ENCODE results near the gene SCAANT1. TPM values are rescaled to one million over a fixed set of nuclear protein-coding genes. Genes with fewer than 3 reads are reported as not detected.

SCAANT1 gene
- total and polyA plus RNA-seq, 2 donors (not counting 1 experiment from before 2014, with no cell fraction given) = 1.7 TPM; not detected in 1

DNA sequence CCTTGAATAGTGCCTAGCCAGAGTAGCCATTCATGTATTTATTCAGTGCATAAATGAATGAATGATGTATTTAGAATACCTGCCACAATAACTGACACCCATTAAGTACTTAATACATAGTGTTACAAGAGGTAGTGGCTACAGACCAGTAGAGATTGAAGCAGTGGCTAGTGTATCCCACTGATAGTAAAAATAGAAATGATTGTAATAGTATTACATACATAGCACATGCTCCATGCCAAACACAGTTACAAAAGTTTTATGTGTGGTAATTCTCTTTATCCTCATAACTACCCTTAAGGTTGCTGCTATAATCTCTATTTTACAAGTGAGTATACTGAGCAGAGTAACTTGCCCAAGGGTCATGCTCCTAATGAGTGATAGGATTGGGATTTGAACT is 30.3 kb upstream of the SCAANT1 start:
- H3K79me2 ChIP-seq (ENCODE audit: control insufficient read depth, insufficient read depth, low read length) = peaks cover 95% of the 10 kb centered on the region
- no peak overlapping the region for H3K27ac Mint-ChIP-seq

DNA sequence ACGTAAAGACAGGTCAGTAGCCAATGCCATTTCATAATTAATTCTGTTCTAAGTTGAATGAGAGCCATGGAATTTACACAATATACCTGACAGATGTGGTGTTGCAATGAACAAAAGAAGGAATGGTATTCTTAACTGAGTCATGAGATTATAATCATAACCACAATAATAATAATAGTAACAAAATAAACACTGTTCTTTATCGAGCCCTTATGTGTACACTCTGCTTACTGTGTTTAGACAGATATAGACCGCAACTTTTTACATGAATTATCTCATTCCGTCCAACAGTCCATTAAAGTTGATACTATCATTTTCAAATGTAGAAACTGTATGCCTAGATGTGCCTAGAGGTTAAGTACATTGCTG is 28.2 kb upstream of the SCAANT1 start:
- H3K4me2 ChIP-seq (replicated peaks; ENCODE audit: low read depth, low read length, poor library complexity, severe bottlenecking) = no peak overlapping the region
- no peaks in the 10 kb centered on the region for H3K27me3 Mint-ChIP-seq
- intact Hi-C loops (cut with micrococcal nuclease) = no loop called here
- no peaks in the 10 kb centered on the region for H3K27me3 ChIP-seq (replicated peaks in 1 of 4; ENCODE audit: control extremely low read depth in 1 of 4, control insufficient read depth in 3 of 4, insufficient read depth in 4 of 4, low read length in 3 of 4)
- H4K20me1 ChIP-seq (ENCODE audit: control insufficient read depth, insufficient read depth, low read length, poor library complexity, severe bottlenecking) = peaks cover 54% of the 10 kb centered on the region
- no peak overlapping the region for H3K4me3 ChIP-seq (ENCODE audit: control extremely low read depth in 1 of 5, extremely low read depth in 1 of 5, insufficient read depth in 1 of 5, low read depth in 2 of 5, low read length in 4 of 5)
- H2AFZ ChIP-seq (ENCODE audit: insufficient read depth, low read depth, low read length, poor library complexity, severe bottlenecking) = no peak overlapping the region
- WGBS (ENCODE audit: insufficient coverage) = no CpG with 5 or more reads among the region's 4 CpGs
- H3K9me3 ChIP-seq (ENCODE audit: control extremely low read depth in 1 of 3, control insufficient read depth in 2 of 3, insufficient read depth in 1 of 3, low read length in 2 of 3) = no peaks in the 10 kb centered on the region
- ATAC-seq (ENCODE audit: low read depth) (no peak), DNase-seq (no peak)
- H3K36me3 ChIP-seq (replicated peaks in 1 of 2; ENCODE audit: control extremely low read depth in 1 of 2, control insufficient read depth in 1 of 2, extremely low read depth in 1 of 2, insufficient read depth in 2 of 2, low read length in 1 of 2) = peaks cover 0 to 10% of the 10 kb centered on the region in 2 experiments
- CTCF ChIA-PET = no interaction called here
- peaks cover 95% of the 10 kb centered on the region for H3K79me2 ChIP-seq (ENCODE audit: control insufficient read depth, insufficient read depth, low read length)
- no peak for TF ChIP-seq EZH2 (IDR thresholded peaks at IDR 0.05; ENCODE audit: borderline replicate concordance, insufficient read depth, low read depth, low read length, poor library complexity, severe bottlenecking)
- TF ChIP-seq, protein P1, sequence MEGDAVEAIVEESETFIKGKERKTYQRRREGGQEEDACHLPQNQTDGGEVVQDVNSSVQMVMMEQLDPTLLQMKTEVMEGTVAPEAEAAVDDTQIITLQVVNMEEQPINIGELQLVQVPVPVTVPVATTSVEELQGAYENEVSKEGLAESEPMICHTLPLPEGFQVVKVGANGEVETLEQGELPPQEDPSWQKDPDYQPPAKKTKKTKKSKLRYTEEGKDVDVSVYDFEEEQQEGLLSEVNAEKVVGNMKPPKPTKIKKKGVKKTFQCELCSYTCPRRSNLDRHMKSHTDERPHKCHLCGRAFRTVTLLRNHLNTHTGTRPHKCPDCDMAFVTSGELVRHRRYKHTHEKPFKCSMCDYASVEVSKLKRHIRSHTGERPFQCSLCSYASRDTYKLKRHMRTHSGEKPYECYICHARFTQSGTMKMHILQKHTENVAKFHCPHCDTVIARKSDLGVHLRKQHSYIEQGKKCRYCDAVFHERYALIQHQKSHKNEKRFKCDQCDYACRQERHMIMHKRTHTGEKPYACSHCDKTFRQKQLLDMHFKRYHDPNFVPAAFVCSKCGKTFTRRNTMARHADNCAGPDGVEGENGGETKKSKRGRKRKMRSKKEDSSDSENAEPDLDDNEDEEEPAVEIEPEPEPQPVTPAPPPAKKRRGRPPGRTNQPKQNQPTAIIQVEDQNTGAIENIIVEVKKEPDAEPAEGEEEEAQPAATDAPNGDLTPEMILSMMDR (IDR thresholded peaks at IDR 0.05) = no peak
- POLR2A ChIA-PET = no interaction called here
- H3K27ac Mint-ChIP-seq = no peak overlapping the region
- H3K27ac ChIP-seq (ENCODE audit: low read length in 2 of 2) = no peak overlapping the region
- H3K4me1 Mint-ChIP-seq = peaks cover 30% of the 10 kb centered on the region
- no peak overlapping the region for H3K4me3 Mint-ChIP-seq
- H3K9me3 Mint-ChIP-seq (ENCODE audit: insufficient read depth) = no peaks in the 10 kb centered on the region
- no peak overlapping the region for H3K9ac ChIP-seq (ENCODE audit: low read length)
- peaks cover 12 to 15% of the 10 kb centered on the region in 2 donors for H3K4me1 ChIP-seq (ENCODE audit: control insufficient read depth in 2 of 2, insufficient read depth in 2 of 2, low read length in 2 of 2)

More for the DNA sequence above, 30.3 kb upstream of the SCAANT1 start:
- H3K4me1 Mint-ChIP-seq = peaks cover 34% of the 10 kb centered on the region
- no peaks in the 10 kb centered on the region for H3K27me3 Mint-ChIP-seq
- Histone ChIP-seq H3K9me3 (ENCODE audit: control extremely low read depth in 1 of 3, control insufficient read depth in 2 of 3, insufficient read depth in 1 of 3, low read length in 2 of 3) (no peaks in the 10 kb centered on the region), H4K20me1 (ENCODE audit: control insufficient read depth, insufficient read depth, low read length, poor library complexity, severe bottlenecking) (peaks cover 70% of the 10 kb centered on the region), H3K4me2 (replicated peaks; ENCODE audit: low read depth, low read length, poor library complexity, severe bottlenecking) (no peak overlapping the region), H3K36me3 (replicated peaks in 1 of 2; ENCODE audit: control extremely low read depth in 1 of 2, control insufficient read depth in 1 of 2, extremely low read depth in 1 of 2, insufficient read depth in 2 of 2, low read length in 1 of 2) (peaks cover 0 to 10% of the 10 kb centered on the region in 2 experiments), H3K27ac (ENCODE audit: low read length in 2 of 2) (no peak overlapping the region), H3K9ac (ENCODE audit: low read length) (no peak overlapping the region), H2AFZ (ENCODE audit: insufficient read depth, low read depth, low read length, poor library complexity, severe bottlenecking) (no peak overlapping the region), H3K27me3 (replicated peaks in 1 of 4; ENCODE audit: control extremely low read depth in 1 of 4, control insufficient read depth in 3 of 4, insufficient read depth in 4 of 4, low read length in 3 of 4) (no peaks in the 10 kb centered on the region), H3K4me1 (ENCODE audit: control insufficient read depth in 2 of 2, insufficient read depth in 2 of 2, low read length in 2 of 2) (peaks cover 10 to 14% of the 10 kb centered on the region in 2 donors), H3K4me3 (ENCODE audit: control extremely low read depth in 1 of 5, extremely low read depth in 1 of 5, insufficient read depth in 1 of 5, low read depth in 2 of 5, low read length in 4 of 5) (no peak overlapping the region)
- CTCF ChIA-PET = no interaction called here
- TF ChIP-seq EZH2 (IDR thresholded peaks at IDR 0.05; ENCODE audit: borderline replicate concordance, insufficient read depth, low read depth, low read length, poor library complexity, severe bottlenecking) = no peak
- intact Hi-C loops (cut with micrococcal nuclease) = no loop called here
- ATAC-seq (ENCODE audit: low read depth) = no peak
- DNase-seq = no peak
- no peak overlapping the region for H3K4me3 Mint-ChIP-seq
- no peaks in the 10 kb centered on the region for H3K9me3 Mint-ChIP-seq (ENCODE audit: insufficient read depth)
- POLR2A ChIA-PET = no interaction called here
